ENCODE results near the gene RIT2. TPM values are rescaled to one million over a fixed set of nuclear protein-coding genes. Genes with fewer than 3 reads are reported as not detected.

The RIT2 gene
- total and polyA plus RNA-seq, 7 donors, result not detected

DNA sequence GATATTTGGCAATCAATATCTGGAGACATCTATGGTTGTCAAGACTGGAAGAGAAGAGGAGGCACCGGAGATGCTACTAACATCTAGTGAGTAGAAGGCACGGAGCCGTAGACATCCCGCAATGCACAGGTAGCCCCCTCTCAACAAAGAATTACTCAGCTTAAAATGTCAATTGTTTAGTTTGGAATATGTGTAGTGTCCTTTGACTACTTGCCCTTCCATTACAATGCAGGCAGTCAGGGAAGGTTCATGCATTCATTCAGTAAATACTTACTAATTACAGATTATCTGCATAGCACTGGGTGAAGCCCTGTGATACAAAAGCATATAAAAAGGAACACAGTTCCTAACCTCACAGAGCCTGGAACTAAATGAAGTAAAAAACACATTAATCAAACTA, 294.0 kb downstream of the RIT2 start:
- ATAC-seq, result no peak
- Histone ChIP-seq H3K9me3 (no peaks in the 10 kb centered on the region), H3K27me3 (ENCODE audit: insufficient read depth in 3 of 3, low read length in 2 of 3) (no peaks in the 10 kb centered on the region), H3K36me3 (ENCODE audit: insufficient read depth in 1 of 2, low read depth in 1 of 2) (no peaks in the 10 kb centered on the region), H3K4me1 (no peaks in the 10 kb centered on the region), H3K27ac (no peak overlapping the region), H3K4me3 (no peak overlapping the region)
- no peak for DNase-seq
- WGBS, 3 donors, result 94 to 98% (median 97%) methylated on average over 4 of the region's 4 CpGs
- intact Hi-C loops (cut with DNase I), result no loop called here
- TF ChIP-seq CTCF (IDR thresholded peaks at IDR 0.05), result no peak

GRCh38 chr18:42814618-42815017, 300.9 kb downstream of the RIT2 start:
- H3K36me3 ChIP-seq (ENCODE audit: insufficient read depth in 1 of 2, low read depth in 1 of 2), result no peaks in the 10 kb centered on the region
- 90 to 96% (median 91%) methylated on average over 4 of the region's 4 CpGs for WGBS, 3 donors
- no peaks in the 10 kb centered on the region for H3K9me3 ChIP-seq
- intact Hi-C loops (cut with DNase I), result no loop called here
- DNase-seq (no peak), ATAC-seq (no peak)
- no peaks in the 10 kb centered on the region for H3K4me1 ChIP-seq
- no peak for TF ChIP-seq CTCF (IDR thresholded peaks at IDR 0.05)
- H3K27ac ChIP-seq, result no peak overlapping the region
- H3K4me3 ChIP-seq, result no peak overlapping the region
- H3K27me3 ChIP-seq (ENCODE audit: insufficient read depth in 3 of 3, low read length in 2 of 3), result no peaks in the 10 kb centered on the region

GRCh38 chr18:42814184-42814583, 301.3 kb downstream of the RIT2 start:
- DNase-seq, result no peak
- no peak overlapping the region for H3K27ac ChIP-seq
- no peaks in the 10 kb centered on the region for H3K27me3 ChIP-seq (ENCODE audit: insufficient read depth in 3 of 3, low read length in 2 of 3)
- H3K4me1 ChIP-seq, result no peaks in the 10 kb centered on the region
- H3K36me3 ChIP-seq (ENCODE audit: insufficient read depth in 1 of 2, low read depth in 1 of 2), result no peaks in the 10 kb centered on the region
- 78 to 86% (median 84%) methylated on average over 5 of the region's 5 CpGs for WGBS, 3 donors
- no peak for ATAC-seq
- no peak overlapping the region for H3K4me3 ChIP-seq
- no peak for TF ChIP-seq CTCF (IDR thresholded peaks at IDR 0.05)
- no peaks in the 10 kb centered on the region for H3K9me3 ChIP-seq
- intact Hi-C loops (cut with DNase I), result no loop called here

GRCh38 chr18:42813570-42813969, 301.9 kb downstream of the RIT2 start:
- H3K9me3 ChIP-seq, result no peaks in the 10 kb centered on the region
- no peak for TF ChIP-seq CTCF (IDR thresholded peaks at IDR 0.05)

DNA sequence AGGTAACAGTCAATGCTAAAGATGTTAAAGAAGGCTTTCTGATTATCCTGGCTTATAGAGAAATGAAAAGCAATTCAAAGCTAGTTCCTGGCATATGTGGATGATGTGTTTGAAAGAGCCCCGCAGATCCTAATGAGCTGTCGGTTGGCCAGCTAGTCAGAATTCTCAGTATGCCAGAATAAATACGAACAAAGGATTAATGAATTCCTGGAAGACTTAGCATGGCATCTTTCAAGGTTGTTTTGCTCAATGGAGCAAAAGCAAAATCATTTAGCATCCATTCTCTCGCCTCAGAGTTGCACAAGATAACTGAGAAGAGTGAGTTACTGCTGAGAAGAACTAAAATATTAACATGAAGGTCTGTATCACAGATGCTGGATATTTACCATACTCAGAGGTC, 307.6 kb downstream of the RIT2 start:
- intact Hi-C loops (cut with DNase I), result no loop called here
- no peaks in the 10 kb centered on the region for H3K9me3 ChIP-seq
- H3K36me3 ChIP-seq (ENCODE audit: insufficient read depth in 1 of 2, low read depth in 1 of 2), result no peaks in the 10 kb centered on the region
- H3K27ac ChIP-seq, result no peak overlapping the region
- TF ChIP-seq CTCF (IDR thresholded peaks at IDR 0.05), result no peak
- DNase-seq (no peak), ATAC-seq (no peak)
- H3K27me3 ChIP-seq (ENCODE audit: insufficient read depth in 3 of 3, low read length in 2 of 3), result no peaks in the 10 kb centered on the region
- no peaks in the 10 kb centered on the region for H3K4me1 ChIP-seq
- WGBS, 3 donors, result 40 to 56% (median 46%) methylated on average over 4 of the region's 4 CpGs
- H3K4me3 ChIP-seq, result no peak overlapping the region

More at GRCh38 chr18:42813570-42813969, 301.9 kb downstream of the RIT2 start:
- intact Hi-C loops (cut with DNase I), result no loop called here
- Histone ChIP-seq H3K4me1 (no peaks in the 10 kb centered on the region), H3K27me3 (ENCODE audit: insufficient read depth in 3 of 3, low read length in 2 of 3) (no peaks in the 10 kb centered on the region), H3K27ac (no peak overlapping the region), H3K36me3 (ENCODE audit: insufficient read depth in 1 of 2, low read depth in 1 of 2) (no peaks in the 10 kb centered on the region), H3K4me3 (no peak overlapping the region)
- 61 to 71% (median 67%) methylated on average over 4 of the region's 4 CpGs for WGBS, 3 donors
- ATAC-seq (no peak), DNase-seq (peak in 1 of 2 donors; percentile 24)

All from psoas muscle (tissue), 8 donors.